HG02571 (cell line): ENCODE results near the gene RNMT.
A peak's percentile ranks its signal among the peaks of the same experiment; 100 is the strongest.
"Not testable (repeated sequence)": the region's sequence is repeated elsewhere in the genome, so short reads cannot be mapped to it uniquely, and the experiment has no call there.

Experiments
- ATAC-seq: cut with Tn5 transposase; IDR thresholded peaks from one replicate; pipeline ENCODE4 v1.9.1; 2021; ENCODE audit warnings: mild to moderate bottlenecking, moderate library complexity; ENCODE audit not compliant: unreplicated experiment

The RNMT gene

DNA sequence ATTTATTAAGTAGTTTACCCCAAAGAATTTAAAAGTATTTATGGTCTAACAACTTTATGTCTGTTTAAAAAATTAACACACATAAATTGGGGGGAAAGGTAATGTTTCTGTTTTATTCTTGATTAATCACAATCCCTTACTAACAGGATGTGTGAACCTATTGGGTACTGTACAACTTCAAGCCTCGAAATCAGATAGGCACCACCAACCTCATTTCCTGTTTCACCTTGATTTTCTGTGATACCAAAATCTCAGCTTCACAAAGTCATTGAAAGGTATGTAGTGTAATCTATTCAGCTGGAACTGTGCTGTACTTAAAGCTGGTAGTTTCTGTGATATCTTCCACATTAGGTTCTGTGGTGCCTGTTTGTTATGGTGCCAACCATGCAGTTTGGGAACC, 4.0 kb downstream of the RNMT start:
- no peak for ATAC-seq

DNA sequence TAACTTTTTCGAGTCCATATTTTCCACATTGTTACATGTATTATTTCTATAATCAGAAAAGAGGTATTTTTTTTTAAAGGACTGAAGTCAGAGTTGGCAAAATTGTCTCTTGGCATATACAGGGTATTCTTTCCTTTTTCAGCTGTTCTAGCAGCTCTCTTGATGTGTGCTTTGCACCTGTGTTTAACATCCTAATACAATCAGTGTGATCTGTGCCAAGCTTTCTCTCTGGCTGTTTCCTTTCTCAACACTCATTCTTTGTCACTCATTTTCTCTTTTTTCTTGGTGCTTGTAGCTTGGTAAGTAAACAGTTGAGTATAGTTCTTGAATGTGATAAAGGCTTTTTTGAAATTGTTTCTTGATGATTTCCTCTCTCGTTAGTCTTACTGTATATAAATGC, 9.2 kb downstream of the RNMT start:
- ATAC-seq: no peak

DNA sequence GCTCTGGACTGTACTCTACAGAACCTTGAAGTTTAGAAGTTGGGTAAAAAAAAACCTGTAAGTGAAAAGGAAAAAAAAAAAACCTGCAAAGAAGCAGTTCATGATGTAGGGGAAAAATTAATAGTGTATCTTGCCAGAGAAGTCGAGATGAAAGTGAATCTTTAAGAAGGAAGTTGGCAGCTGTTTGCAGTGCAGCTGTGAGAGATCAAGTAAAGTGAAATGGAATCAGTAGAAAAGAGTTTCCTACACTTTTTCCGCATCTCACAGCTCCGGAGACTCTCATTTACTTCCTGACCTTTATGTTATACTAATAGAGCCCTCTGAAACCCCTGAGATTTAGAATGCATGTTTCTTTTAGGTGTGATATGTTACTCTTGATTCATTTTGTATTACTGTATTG, 19.2 kb downstream of the RNMT start:
- ATAC-seq: no peak

DNA sequence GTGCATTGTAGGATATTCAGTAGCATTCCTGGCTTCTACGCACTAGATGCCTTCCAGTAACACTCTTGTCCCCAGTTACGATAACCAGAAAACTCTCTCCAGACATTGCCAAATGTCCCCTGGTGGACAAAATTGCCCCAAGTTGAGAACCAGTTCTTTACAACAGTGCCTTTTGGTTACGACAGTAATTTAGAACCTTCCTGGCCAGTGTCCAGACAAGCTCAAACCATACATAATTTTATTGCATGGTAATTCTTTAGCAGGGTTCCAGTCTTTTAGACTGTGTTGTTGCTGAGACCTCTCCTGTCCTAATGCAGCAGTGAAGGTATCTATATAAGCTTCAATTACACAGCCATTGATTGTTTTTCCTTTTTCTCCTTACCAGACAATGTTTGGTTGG, 20.2 kb downstream of the RNMT start:
- no peak for ATAC-seq

DNA sequence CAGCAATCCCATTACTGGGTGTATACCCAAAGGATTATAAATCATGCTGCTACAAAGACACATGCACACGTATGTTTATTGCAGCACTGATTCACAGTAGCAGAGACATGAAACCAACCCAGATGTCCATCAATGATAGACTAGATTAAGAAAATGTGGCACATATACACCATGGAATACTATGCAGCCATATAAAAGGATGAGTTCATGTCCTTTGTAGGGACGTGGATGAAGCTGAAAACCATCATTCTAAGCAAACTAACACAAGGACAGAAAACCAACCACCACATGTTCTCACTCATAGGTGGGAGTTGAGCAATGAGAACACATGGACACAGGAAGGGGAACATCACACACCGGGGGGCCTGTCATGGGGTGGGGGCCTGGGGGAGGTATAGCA, 25.1 kb downstream of the RNMT start:
- not testable (repeated sequence) for ATAC-seq

DNA sequence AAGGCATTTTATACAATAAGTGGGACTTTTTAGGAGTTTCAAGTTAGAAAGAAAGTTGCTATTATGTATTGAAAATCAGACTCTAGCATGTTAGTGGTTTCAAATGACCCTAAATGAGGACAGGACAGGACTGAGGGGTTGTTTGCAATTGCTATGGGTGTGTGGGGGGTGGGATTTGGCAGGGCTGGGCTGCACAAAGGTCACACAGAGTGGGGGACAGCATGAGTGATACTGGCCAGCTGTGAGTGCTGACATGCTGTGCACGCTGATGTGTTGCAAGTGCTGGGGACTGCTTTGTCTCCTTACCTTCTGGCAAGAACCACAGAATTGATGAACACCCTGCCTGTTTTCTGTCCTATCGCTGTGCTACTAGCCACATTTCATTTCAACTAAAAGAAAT, 29.8 kb downstream of the RNMT start:
- ATAC-seq: no peak

DNA sequence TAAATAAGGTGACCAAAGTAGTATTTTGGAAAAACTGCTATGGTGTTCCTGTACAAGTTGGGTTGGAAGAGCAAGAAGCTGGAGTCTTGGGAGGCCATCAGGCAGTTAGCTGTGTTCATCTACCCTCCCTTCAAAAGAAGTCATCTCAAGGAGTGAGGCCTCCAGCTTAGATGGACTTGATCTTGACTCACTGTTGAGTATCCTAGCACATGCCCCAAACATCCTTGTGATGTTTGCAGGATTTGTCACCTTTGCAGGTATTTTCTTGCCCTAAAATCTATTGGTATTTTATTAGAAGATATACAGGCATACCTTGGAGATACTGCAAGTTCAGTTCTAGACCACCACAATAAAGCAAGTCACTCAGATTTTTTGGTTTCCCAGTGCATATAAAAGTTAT, 30.2 kb downstream of the RNMT start:
- ATAC-seq: no peak

DNA sequence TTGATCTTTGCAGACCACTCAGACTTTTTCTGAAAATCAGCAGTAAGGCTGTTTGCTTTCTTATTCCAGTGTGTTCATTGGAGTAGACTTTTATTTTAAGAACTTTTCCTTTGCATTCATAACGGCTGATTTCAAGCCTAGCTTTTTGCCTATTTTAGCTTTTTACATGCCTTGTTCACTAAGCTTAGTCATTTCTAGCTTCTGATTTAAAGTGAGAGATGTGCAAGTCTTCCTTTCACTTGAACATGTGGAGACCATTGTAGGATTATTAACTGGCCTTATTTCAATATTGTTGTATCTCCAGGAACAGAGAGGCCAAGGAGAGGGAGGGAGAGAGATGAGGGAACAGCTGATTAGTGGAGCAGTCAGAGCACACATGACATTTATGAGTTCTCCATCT, 32.1 kb downstream of the RNMT start:
- ATAC-seq: no peak

DNA sequence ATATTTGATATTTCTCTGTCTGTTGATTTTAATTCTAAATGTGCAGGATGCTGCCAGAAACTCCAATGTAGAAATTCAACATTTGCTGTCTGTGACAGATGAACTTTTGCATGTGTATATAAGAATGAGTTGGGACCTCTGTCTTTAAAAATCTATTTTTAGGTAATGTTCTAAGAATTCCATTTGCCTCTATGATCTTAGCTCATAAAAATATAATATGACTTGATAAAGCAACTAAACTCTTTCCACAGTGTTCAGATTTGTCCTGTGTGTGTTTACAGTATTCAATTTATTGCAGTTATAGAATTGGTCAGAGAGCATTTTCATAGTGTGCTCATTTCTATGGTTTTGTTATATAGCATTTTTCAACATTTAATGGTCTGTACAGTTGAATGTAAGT, 33.6 kb downstream of the RNMT start:
- no peak for ATAC-seq

DNA sequence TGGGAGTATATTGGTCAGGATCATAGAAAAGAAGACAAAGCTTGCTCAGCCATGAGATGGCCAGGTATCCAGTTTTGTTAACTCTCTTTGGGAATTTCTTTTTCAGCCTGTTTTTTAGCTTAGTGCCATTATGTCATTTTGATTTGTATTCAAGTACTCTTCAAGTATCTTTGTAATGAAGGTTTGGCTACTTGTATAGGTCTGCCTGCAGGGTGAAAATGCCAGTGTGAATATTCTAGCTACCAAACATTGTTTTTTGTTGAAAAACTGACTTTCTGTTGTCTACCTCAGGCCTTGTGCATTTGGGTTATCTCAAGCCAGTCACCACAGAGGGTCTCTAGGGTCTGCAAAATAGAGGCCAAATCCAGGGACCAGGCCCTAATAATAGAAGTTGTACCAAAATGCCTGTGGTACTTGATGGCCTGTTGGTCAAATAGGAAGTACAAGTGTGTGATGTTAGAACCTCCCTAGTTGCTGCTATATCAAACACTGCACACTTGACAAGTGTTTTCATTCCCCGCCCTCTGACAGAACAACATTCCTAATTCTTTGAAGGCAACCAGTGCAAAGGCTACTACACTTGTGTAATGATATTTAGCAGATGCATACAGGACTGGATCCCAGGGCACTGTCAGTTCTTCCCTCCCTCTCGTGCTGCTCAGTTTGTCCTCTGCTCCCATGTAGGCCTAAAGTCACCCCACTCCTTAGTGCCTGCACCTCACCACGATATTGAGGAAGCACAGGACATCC, 36.4 kb downstream of the RNMT start:
- ATAC-seq: no peak

DNA sequence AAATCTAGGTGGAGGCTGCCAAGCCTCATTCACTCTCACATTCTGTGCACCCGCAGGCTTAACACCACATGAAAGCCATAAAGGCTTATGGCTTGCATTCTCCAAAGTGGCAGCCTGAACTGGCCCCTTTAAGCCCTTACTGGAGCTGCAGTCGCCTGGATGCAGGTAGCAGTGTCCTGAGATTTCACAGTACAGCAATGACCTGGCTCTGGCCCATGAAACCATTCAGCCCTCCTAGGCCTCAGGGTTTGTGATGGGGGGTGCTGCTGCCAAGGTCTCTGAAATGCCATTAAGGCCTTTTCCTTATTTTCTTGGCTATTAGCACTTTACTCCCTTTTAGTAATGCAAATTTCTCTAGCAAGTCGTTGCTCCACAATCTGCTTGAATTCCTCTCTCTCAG, 48.6 kb downstream of the RNMT start:
- ATAC-seq: no peak

DNA sequence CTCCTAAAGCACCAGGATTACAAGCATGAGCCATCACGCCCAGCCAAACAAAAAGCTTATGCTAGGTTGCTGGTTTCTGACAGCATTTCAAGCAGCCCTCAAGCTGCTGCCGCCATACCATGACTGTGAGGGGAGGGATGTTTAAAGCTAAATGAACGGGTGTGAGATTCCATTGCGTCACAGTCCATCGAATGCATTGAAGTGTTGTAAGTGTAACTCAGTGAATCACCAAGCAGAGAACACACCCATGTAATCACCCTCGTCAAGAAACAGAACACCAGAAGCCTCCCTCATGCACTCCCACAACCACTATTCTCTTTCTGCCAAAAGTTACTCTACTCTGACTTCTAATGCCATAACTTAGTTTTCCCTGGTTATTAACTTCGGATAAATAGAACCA, 64.7 kb downstream of the RNMT start:
- ATAC-seq: no peak

DNA sequence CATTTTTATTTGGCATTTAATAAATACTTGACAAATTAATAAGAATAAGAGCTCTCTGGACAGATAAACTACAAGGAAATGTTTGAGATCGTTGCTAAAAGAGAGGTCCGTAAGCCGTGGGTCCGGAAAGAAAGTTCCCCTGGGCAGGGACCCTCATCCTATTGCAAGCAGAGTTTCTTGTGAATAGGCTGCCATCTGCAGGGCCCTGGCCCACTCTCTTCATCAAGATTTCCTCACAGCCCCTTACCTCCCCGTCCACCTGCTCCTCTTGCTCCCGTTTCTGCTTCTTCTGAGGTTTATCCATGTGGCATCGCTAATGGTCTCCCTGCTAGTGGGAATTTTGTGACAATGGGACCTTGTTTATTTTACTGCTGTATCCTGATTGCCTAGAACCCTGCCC, 67.3 kb downstream of the RNMT start:
- ATAC-seq: no peak

DNA sequence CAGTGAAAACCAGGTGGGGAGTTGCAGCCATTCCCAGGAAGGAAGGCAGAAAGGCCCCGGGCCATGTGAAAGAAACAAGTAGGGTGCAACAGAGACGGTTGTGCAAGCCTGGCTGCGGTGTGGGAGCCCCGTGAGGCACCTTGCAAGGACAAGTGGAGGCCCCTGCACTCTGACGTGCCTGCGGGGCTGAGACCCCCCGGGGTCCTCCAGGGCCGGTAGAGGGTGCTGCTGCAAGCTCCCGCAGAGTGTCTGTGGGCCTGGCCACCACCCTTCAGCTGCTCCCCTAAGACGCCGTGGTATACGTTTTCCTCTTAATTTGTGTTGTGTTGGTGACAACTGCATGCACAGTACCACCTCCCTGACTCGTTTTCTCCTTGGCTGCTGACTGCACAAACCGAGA, 70.0 kb downstream of the RNMT start:
- no peak for ATAC-seq

DNA sequence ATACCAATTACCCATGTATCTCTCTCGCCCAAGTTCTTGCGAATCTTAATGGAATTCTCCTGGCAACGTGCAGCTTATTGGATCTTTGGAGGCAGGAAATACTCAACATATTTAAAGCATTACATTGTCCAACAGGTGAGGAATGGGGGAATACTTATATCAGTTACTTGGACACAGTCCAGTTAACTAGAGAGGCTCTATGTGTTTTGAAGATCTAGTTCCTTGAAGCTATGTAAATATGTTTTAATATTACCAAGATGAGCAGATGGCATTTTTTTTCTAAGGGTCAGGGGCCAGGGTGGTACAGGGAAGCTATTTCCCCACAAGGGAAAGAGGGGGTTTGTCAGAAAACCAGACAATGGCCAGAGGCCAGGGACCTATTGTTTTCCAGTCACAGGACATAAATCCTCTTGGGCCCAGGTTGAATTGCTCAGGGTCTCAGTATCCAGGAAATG, 70.7 kb downstream of the RNMT start:
- no peak for ATAC-seq

DNA sequence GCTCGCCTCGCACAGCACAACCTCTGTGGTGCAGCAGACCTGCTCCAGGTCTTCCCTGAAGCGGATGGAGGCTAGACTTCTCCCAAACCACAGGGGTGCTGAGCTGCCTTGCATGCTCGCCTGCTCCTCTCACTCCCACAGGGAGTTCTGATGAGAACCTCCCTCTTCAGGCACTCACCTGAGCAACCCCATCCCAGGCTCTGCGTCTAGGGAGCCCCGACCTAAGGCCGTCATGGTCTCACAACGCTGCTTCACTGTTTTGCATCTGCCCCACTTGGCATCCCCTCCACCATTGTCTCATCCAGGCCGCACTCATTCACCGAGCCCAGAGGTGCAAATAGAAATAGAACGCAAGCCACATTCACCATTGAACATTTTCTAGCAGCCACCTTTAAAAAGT, 72.9 kb downstream of the RNMT start:
- no peak for ATAC-seq

DNA sequence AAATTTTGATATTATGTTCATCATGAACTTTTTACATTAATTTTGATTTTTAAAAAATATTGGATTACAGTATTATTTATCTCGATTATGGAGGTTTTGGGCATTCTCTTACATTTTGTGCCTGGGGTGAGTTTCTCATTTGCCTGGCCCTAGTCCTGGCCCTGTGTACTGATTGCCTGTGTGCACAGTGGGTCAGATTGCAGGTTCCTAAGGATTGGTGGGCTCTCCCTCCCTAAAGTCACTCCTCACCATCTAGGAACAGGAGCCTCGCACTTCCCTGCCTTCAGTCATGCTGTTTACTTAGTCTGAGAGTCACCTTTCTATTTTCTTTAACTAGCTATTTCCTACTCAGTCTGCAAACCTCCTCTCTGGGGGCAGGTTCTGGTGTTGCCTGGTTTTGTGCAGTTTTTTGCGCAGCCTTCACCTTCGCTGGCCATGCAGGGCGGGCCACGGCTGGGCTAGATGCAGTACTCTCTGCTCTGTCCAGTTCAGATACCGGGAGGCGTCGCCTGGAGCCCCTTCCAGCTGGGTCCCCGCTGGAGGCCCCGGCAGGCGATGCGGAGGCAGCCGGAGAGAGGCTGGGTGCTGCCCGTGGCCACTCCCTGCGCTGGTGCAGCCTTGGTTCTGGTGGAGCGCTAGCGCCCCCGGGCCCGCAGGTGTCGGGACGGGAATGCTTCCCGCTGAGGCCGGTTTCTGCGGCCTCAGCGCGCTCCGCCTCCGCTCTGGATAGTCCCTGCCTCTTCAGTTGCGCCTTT, 74.2 kb downstream of the RNMT start:
- peak; percentile 54 for ATAC-seq

DNA sequence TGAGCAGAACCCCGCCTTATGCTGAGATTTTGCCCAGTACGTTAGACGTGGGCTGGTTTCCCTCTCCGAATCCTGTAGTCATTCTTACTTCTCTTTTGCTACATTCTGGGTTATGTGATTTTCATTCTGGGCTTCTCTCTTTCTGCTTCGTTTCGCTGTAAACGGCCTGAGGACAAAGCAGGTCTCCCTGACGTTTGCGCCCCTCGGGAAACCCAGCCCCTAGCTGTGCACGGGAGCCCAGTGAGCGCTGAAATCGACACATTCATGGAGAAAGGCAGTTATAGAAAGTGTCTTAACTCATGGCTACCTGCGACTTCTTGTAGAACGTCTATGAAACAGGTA, 74.8 kb downstream of the RNMT start:
- no peak for ATAC-seq

DNA sequence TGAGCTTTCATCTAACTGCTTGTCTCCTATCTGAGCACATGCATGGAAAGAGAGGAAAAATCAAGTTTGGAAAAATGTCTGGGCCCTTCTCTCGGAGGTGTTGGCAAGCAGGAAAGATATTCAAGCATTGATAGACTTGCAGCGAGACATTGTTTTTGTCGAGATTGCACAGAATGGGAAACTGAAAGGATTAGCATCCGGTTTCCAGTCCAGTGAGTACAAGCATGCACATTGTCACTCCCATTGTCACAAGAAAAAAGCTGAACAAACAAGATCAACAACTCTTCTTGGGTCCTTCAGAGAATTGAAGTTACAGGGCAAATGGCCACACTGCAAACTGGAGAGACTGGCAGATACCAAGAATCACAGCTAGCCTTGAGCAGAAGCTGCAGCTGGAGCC, 77.8 kb downstream of the RNMT start:
- no peak for ATAC-seq

DNA sequence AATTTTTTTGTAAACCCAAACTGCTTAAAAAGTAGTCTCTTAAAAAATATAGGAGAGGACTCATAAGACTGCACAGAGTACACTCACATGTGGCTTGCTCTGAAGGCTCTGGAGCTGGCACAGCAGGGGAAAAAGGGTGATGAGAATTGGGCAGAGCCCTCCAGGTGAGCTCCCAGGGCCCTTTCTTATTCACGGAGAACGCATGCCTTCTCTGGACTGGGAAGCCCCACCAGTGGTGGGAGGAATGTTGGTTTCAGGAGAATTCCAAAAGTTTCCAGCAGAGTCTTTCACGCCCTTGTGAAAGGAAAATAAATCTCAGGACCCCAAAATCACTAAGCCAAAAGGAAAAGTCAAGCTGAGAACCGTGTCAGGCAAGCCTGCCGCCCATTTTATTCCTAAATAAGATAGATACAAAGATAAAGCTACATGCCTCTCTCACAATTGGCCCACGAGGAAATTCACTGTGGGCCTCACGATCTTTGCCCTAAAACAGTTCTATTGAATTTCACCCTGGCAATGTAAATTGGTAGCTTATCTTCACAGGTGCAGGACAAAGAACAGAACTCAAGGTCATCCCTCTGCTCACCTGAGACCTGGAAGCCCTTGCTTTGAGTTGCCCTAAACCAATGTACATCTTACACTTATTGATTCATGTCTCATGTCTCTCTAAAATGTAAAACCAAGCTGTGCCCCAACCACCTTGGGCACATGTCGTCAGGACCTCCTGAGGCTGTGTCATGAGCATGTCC, 82.0 kb downstream of the RNMT start:
- no peak for ATAC-seq

DNA sequence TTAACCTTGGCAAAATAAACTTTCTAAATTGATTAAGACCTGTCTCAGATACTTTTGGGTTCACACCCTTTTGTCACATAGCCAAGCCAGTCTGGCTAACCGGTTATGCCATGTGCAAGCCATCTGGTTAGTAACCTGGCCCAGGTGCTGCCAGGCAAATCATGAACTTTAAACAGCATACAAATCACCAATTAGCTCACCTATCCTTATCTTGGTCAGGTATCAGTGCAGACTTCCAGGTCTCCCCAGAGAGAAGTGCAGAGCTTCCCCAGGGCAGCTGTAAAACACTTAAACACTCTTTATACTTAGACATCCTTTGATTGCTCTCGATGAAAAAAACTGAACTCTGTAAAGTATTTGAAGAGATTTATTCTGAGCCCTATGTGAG, 82.6 kb downstream of the RNMT start:
- ATAC-seq: no peak
